HL-60 (cell line): ENCODE data around the gene TSSK6.

ENCODE experiments used
- CTCF ChIP-seq: IDR thresholded peaks from one replicate; pipeline ENCODE4 v1.5.1; 2011; ENCODE audit warnings: low read length, control low read depth, inconsistent platforms; ENCODE audit not compliant: insufficient read depth
- GABPA ChIP-seq: IDR thresholded peaks from 2 replicates; pipeline ENCODE4 v1.6.1; 2012; ENCODE audit warnings: low read depth

- TF ChIP-seq CTCF (no peak), GABPA (no peak)
Observed at GRCh38 chr19:19466201-19466600, 49.1 kb downstream of the TSSK6 start.
